ENCODE data around the gene OSER1.
"Not testable (repeated sequence)": the region's sequence is repeated elsewhere in the genome, so short reads cannot be mapped to it uniquely, and the experiment has no call there.

OSER1 gene

GRCh38 chr20:44199877-44200276, 10.7 kb downstream of the OSER1 start:
- no peak for DNase-seq

- DNase-seq, result no peak
Measured at GRCh38 chr20:44198872-44199271, 11.7 kb downstream of the OSER1 start.

GRCh38 chr20:44196271-44196670, 14.3 kb downstream of the OSER1 start:
- DNase-seq, result no peak

- DNase-seq, result no peak
Measured at GRCh38 chr20:44195605-44196004, 15.0 kb downstream of the OSER1 start.

GRCh38 chr20:44193801-44194200, 16.8 kb downstream of the OSER1 start:
- DNase-seq, result no peak

- not testable (repeated sequence) for DNase-seq
Measured at GRCh38 chr20:44191640-44192039, 18.9 kb downstream of the OSER1 start.

GRCh38 chr20:44190197-44190852, 20.2 kb downstream of the OSER1 start:
- peak; percentile 73 for DNase-seq

- DNase-seq, result no peak
Measured at GRCh38 chr20:44188752-44189151, 21.8 kb downstream of the OSER1 start.

GRCh38 chr20:44187772-44188709, 22.5 kb downstream of the OSER1 start:
- peak; percentile 76 for DNase-seq

- DNase-seq, result peak; percentile 94
Measured at GRCh38 chr20:44187054-44187771, 23.4 kb downstream of the OSER1 start, which contains the start of gene JPH2. JPH2 (minus strand) TSS chr20:44187188; CDS start chr20:44186705, 483 bp downstream.

GRCh38 chr20:44186674-44187053, 23.9 kb downstream of the OSER1 start:
- DNase-seq, result no peak

- no peak for DNase-seq
Measured at GRCh38 chr20:44186201-44186600, 24.4 kb downstream of the OSER1 start.

- DNase-seq, result no peak
Measured at GRCh38 chr20:44185574-44185973, 25.0 kb downstream of the OSER1 start.

- DNase-seq, result no peak
Measured at GRCh38 chr20:44183282-44183681, 27.3 kb downstream of the OSER1 start.

- DNase-seq, result no peak
Measured at GRCh38 chr20:44182863-44183262, 27.7 kb downstream of the OSER1 start.

GRCh38 chr20:44182135-44182765, 28.3 kb downstream of the OSER1 start:
- no peak for DNase-seq

- DNase-seq, result no peak
Measured at GRCh38 chr20:44181611-44182010, 29.0 kb downstream of the OSER1 start.

GRCh38 chr20:44180814-44181213, 29.8 kb downstream of the OSER1 start:
- DNase-seq, result no peak

GRCh38 chr20:44176833-44177534, 33.6 kb downstream of the OSER1 start:
- DNase-seq, result no peak

- DNase-seq, result no peak
Measured at GRCh38 chr20:44174996-44175765, 35.4 kb downstream of the OSER1 start.

GRCh38 chr20:44173846-44174245, 36.7 kb downstream of the OSER1 start:
- no peak for DNase-seq
